ENCODE data around the gene OR7A10.

GRCh38 chr19:14817052-14817451 is 31.7 kb downstream of the OR7A10 start:
- TF ChIP-seq POLR2AphosphoS5 (IDR thresholded peaks at IDR 0.05; ENCODE audit: low read depth, low read length) (no peak), POLR2A (IDR thresholded peaks at IDR 0.05; ENCODE audit: low read depth, low read length) (no peak)
